Hippocampal formation (tissue), 2 donors: Measurements from ENCODE around the gene DET1.
"Not testable (repeated sequence)": the region's sequence is repeated elsewhere in the genome, so short reads cannot be mapped to it uniquely, and the experiment has no call there.

ENCODE experiments used
- DNase-seq, 2 donors: peaks; one replicate each; lab custom pipeline; 2025; lab: John Stamatoyannopoulos, UW

The DET1 gene

DNA sequence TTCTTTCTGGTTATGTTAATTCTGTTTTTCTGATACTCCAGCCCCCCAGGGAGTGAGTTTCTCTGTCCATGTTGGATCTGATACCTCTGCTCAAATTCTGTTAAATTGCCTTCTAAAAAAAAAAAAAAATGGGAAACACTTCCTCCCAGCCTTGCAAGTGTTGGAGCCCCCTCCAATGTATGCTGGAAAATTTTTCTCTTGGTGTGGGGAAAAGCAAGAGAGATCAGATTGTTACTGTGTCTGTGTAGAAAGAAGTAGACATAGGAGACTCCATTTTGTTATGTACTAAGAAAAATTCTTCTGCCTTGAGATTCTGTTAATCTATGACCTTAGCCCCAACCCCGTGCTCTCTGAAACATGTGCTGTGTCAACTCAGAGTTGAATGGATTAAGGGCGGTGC is 6.1 kb downstream of the DET1 start:
- DNase-seq = not testable (repeated sequence)

DNA sequence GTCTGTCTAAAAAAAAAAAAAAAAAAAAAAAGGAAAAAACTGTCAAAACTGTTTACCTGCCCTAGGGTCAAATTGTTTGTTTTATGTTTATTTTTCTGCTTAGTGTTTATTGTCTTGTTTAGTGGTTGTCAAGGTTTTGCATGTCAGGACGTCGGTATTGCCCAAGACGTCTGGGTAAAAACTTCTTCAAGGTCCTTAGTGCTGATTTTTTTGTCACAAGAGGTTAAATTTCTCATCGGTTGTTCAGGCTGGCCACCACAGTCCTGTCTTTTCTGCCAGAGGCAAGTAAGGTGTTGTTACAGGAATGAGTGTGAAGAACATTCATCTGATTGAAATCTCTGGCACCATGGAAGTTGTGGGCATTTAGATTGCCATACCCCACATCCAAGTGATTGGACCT is 7.0 kb downstream of the DET1 start:
- DNase-seq = no peak

DNA sequence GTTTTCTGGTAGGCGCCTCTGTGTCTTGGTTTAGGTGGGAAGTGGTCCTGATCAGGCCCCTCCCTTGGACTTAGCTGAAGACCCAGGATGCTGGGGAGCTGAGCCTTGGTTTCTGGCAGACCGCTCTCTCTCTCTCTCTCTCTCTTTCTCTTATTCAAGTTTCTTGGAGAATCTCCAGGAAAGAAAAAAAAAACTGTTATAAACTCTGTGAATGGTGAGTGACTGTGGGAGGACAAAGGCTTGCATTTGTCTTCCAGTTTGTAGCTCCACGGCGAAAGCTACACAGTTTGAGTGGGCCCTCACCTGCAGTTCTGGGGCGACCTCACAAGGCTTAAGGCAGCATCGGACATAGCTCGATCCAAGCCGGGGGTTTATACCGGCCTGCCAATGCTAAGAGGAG is 7.5 kb downstream of the DET1 start:
- no peak for DNase-seq

- no peak for DNase-seq
Observed at GRCh38 chr15:88537591-88538317, 8.7 kb downstream of the DET1 start.

- DNase-seq = no peak
Observed at GRCh38 chr15:88535607-88536313, 10.7 kb downstream of the DET1 start.

GRCh38 chr15:88535100-88535499 is 11.4 kb downstream of the DET1 start:
- no peak for DNase-seq

DNA sequence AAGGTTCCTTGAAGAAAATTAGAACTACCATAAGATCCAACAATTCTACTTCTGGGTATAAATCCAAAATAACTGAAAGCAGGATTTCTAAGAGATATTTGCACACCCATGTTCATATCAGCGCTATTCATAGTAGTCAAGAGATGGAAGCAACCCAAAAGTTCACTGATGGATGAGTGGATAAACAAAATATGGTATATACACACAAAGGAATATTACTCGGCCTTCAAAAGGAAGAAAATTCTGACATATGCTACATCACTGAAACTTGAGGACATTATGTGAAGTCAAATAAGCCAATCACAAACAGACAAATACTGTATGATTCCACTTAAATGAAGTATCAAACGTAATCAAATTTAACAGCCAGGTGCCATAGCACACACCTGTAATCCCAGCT is 13.1 kb downstream of the DET1 start:
- no peak for DNase-seq

- DNase-seq = no peak
Observed at GRCh38 chr15:88529021-88529630, 17.4 kb downstream of the DET1 start.

- DNase-seq = no peak
Observed at GRCh38 chr15:88526247-88526879, 20.1 kb downstream of the DET1 start.

DNA sequence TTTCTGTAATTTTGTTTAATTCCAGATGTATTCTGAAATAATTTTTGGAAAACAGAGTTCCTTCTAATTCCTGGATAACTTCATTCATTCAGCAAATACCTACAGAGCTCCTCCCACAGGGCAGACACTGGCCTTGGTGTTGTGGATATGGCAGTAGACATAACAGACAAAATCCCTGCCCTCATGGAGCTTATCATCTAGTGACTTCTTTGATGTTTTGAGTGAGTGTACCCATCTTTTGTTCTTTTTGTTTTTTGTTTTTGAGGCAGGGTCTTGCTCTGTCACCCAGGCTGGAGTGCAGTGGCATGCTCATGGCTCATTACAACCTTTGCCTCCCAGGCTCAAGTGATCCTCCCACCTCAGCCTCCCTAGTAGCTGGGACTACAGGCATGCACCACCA is 21.1 kb downstream of the DET1 start:
- DNase-seq = no peak

DNA sequence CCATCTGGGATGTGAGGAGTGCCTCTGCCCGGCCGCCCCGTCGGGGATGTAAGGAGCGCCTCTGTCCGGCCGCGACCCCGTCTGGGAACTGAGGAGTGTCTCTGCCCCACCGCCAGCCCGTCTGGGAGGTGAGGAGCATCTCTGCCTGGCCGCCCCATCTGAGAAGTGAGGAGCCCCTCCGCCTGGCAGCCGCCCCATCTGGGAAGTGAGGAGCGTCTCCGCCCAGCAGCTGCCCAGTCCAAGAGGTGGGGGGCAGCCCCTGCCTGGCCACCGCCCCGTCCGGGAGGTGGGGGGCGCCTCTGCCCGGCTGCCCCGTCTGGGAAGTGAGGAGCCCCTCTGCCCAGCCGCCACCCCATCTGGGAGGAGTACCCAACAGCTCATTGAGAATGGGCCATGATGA is 22.4 kb downstream of the DET1 start:
- not testable (repeated sequence) for DNase-seq

GRCh38 chr15:88518903-88519302 is 27.6 kb downstream of the DET1 start:
- DNase-seq = no peak

DNA sequence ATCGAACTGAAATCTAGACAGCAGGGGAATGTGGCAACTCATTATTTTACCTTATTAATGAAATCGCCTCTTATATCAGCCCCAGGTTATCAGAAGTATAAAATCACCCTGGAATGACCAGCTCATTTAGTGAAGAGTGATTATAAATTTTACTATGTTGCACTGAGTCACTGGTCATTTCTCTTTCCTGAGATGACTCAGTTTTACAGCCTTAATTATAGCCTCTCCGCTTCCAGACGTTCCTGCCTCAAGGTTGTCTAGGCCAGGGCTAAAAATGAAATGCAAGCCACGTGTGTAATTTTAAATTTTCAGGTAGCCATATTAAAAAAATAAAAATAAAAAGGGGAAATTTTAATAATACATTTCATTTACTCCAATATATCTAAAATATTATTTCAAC is 33.3 kb downstream of the DET1 start:
- no peak for DNase-seq

- DNase-seq = no peak
Observed at GRCh38 chr15:88512601-88513000, 33.9 kb downstream of the DET1 start.

DNA sequence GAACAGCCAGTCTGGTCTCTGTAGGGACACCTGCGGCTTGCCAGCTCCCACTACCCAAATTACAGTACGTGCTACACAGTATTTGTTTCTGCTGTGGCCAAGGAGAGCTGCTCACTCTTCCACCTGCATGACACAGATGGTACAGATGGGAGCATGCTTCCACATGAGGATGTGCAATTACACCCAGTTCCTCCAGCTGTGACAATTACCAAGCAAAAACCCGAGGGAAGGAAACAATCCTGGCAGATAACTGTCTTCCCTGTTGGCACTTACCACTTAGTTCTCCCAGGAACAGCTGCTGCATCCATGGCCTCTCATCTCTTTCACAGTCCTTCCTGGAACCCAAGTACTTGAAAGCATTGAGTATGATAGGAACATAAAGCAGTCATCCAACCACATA is 34.4 kb downstream of the DET1 start:
- no peak for DNase-seq

- DNase-seq = no peak
Observed at GRCh38 chr15:88511161-88511560, 35.3 kb downstream of the DET1 start.

DNA sequence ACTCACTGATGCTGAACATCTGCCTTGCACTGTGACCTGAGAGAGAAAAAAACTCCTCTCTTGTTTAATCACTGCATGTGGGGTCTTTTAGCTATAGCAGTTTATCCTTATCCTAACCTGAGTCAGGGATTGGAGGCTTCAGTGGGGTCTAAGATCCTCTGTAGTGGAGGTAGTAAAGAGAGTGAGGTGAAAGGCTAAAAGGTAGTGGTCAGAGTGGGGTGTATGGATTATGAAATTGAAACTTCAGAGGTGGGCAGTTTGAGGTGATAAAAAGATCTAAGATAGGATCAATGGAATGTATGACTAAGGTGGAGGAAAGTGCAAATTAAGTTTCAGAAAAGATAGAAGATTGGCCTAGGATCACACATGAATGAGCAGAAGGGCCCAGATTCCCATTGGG is 36.5 kb downstream of the DET1 start:
- DNase-seq = no peak

DNA sequence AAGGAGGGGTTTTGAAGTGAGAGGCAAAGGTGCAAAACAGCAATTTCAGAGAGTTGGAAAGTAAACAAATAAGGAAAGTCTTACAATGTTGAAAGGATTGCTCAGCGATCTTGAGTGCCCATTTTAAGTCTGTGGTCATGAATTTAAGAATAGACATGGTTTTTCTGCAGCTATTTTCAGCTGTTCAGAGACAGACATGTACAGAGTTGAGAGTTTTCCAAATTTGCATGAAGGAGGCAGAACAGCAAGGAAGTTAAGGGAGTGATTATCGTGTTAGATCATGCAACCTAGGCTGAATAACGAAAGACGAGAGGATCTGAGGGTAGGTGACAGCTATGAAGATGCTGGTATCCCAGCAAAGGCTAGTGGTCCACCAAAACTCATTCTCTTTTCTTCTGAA is 37.2 kb downstream of the DET1 start:
- no peak for DNase-seq

- DNase-seq = no peak
Observed at GRCh38 chr15:88506628-88507027, 39.9 kb downstream of the DET1 start.

- no peak for DNase-seq
Observed at GRCh38 chr15:88505721-88506120, 40.8 kb downstream of the DET1 start.

DNA sequence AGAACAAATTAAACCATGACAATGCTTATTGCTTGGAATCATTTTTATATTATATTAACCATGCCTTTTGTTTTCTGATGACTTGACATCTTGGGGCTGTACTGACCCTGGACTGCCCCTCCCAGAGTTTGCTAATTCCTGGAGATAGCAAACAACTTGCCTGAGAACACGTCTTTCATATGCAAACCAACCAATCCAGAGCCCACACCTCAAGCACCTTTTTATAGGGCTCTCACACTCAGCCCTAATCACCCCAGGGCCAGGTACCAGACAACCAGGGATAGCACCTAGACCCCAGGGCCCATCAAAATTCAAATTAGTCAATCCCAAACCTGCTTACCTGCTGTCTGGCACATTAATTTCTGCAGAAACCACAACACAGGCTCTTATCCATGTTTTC is 42.0 kb downstream of the DET1 start:
- no peak for DNase-seq

DNA sequence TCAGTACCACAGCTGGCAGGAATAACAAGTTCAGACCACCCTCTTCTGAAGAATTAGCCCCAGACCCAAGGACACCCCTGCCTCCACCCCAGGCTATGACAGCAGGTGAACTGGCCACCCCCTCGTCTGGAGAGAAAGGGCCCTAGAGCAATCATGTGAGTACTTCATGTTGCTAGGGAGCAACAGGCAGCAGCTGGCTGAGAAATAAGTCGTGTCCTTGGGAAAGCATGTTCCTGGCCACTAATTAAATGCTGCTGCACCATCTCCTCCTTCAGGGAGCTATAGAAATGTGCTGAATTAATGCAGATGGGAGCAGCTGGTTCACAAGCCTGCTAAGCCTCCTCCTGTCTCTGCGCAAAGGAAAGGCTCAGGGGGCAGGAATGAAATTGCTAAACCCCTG is 47.5 kb downstream of the DET1 start:
- DNase-seq = no peak
